ENCODE measurements around the gene WDR82.

GRCh38 chr3:52215351-52215750 lies 63.1 kb downstream of the WDR82 start:
- no peak for TF ChIP-seq CTCF (conservative IDR thresholded peaks at IDR 0.05; ENCODE audit: low read length)
- no peak for TF ChIP-seq EZH2phosphoT487 (IDR thresholded peaks at IDR 0.05; ENCODE audit: borderline replicate concordance)
